MM.1S (cell line): ENCODE measurements around the gene HMG20A.

ENCODE experiments used
- CTCF ChIP-seq: fragments of 300-600 bp; sonication (generic); IDR thresholded peaks from 2 replicates; pipeline ENCODE4 v1.5.1; 2016; ENCODE audit warnings: antibody characterized with exemption, low read length, mixed read lengths
- EZH2 ChIP-seq: fragments of 300-600 bp; sonication (generic); optimal IDR thresholded peaks from 2 replicates; pipeline ENCODE3; 2017; ENCODE audit warnings: low read depth, mild to moderate bottlenecking, antibody characterized with exemption, low read length, mixed read lengths

- no peak for TF ChIP-seq EZH2
- no peak for TF ChIP-seq CTCF
These were observed 4.4 kb downstream of the HMG20A start for GRCh38 chr15:77425104-77425503.
